ENCODE measurements around the gene ZP3.

DNA sequence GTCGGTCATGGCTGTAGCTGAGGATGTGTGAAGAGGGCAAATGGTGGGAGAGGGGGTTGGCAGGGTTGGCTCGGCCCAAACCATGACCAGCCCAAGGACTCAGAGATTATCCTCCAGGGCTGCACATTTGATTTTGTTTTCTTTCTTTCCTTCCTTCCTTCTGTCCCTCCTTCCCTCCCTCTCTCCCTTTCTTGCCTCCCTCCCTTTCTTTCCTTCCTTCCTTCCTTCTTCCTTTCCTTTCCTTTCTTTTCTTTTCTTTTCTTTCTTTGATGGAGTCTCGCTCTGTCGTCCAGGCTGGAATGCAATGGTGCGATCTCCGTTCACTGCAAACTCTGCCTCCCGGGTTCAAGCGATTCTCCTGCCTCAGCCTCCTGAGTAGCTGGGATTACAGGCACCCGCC is 19.0 kb upstream of the ZP3 start:
- TF ChIP-seq POLR2A (IDR thresholded peaks at IDR 0.05; ENCODE audit: low read length) (no peak), GATA1 (IDR thresholded peaks at IDR 0.05; ENCODE audit: low read depth, low read length) (no peak)

Measured in erythroblast (primary cell).